ENCODE measurements around the gene NMU.

GRCh38 chr4:55611358-55612059 lies 24.6 kb downstream of the NMU start:
- TF ChIP-seq CTCF (IDR thresholded peaks at IDR 0.05 in 2 of 3, conservative IDR thresholded peaks at IDR 0.05 in 1 of 3; ENCODE audit: control insufficient read depth in 2 of 3, extremely low read depth in 1 of 3, insufficient read depth in 1 of 3, low read depth in 3 of 3, low read length in 3 of 3), result no peak
- TF ChIP-seq FOXK2 (IDR thresholded peaks at IDR 0.05), result no peak
- TF ChIP-seq NFIC (IDR thresholded peaks at IDR 0.05; ENCODE audit: low read depth, low read length), result no peak
- TF ChIP-seq RCOR1 (conservative IDR thresholded peaks at IDR 0.05; ENCODE audit: low read depth, low read length), result no peak
- TF ChIP-seq HDAC6 (IDR thresholded peaks at IDR 0.05; ENCODE audit: unreplicated experiment), result no peak
- TF ChIP-seq ZNF592 (IDR thresholded peaks at IDR 0.05), result no peak
- no peak for TF ChIP-seq RAD21 (IDR thresholded peaks at IDR 0.05; ENCODE audit: insufficient read depth, low read depth, low read length)
- TF ChIP-seq PRDM15 (CRISPR knock-in tag; IDR thresholded peaks at IDR 0.05), result no peak
- no peak for TF ChIP-seq TAF1 (IDR thresholded peaks at IDR 0.05; ENCODE audit: borderline replicate concordance, low read depth, low read length)
- no peak for TF ChIP-seq TCF3 (IDR thresholded peaks at IDR 0.05; ENCODE audit: borderline replicate concordance, insufficient read depth, low read depth, low read length)
- TF ChIP-seq TBL1XR1 (IDR thresholded peaks at IDR 0.05; ENCODE audit: low read depth, low read length), result no peak
- no peak for TF ChIP-seq SPI1 (IDR thresholded peaks at IDR 0.05; ENCODE audit: borderline replicate concordance, insufficient read depth, low read depth, low read length)
- no peak for TF ChIP-seq ZBED1 (IDR thresholded peaks at IDR 0.05; ENCODE audit: borderline replicate concordance)

Measured in GM12878 (cell line).